Measurements from ENCODE around the gene OBSCN.
A peak's percentile ranks its signal among the peaks of the same experiment; 100 is the strongest.
"Not testable (repeated sequence)": the region's sequence is repeated elsewhere in the genome, so short reads cannot be mapped to it uniquely, and the experiment has no call there.

The OBSCN gene

DNA sequence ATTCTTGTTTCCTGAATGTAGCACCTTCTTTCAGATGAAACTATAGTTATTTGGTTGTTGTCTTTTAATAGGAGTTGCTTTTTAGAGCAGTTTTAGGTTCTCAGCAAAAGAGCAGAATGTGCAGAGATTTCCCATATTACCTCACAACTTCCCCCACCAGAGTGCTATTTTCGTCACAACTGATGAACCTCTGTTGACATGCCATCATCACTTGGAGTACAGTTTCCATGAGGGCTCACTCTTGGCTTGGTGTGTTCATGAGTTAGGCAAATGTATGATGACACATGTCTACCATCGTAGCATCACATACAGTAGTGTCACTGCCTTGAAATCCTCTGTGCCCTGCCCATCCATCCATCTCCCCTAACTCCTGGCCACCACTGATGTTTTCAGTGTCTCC, 38.5 kb upstream of the OBSCN start:
- DNase-seq (ENCODE audit: low spot score) = no peak
- no peak for FAIRE-seq

DNA sequence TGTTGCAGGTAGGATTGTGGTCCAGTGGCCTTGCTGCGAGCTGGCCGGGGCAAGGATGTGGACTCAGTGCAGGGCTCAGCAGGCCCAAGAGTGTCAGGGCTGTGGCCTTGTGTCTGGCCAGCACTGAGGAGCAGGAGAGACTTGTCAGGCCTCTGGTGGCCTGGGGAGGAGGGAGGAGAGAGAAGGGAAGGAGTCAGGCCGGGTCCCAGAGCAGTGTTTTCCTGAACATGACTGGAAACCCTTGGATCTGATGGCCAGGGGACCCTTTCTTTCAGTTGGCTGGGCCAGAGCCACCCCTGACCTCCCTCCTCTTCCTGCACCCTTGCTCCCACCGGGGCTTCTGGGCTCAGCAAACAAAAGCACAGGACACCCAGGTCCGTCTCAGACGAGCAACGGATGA, 37.2 kb upstream of the OBSCN start:
- no peak for DNase-seq (ENCODE audit: low spot score)
- no peak for FAIRE-seq

DNA sequence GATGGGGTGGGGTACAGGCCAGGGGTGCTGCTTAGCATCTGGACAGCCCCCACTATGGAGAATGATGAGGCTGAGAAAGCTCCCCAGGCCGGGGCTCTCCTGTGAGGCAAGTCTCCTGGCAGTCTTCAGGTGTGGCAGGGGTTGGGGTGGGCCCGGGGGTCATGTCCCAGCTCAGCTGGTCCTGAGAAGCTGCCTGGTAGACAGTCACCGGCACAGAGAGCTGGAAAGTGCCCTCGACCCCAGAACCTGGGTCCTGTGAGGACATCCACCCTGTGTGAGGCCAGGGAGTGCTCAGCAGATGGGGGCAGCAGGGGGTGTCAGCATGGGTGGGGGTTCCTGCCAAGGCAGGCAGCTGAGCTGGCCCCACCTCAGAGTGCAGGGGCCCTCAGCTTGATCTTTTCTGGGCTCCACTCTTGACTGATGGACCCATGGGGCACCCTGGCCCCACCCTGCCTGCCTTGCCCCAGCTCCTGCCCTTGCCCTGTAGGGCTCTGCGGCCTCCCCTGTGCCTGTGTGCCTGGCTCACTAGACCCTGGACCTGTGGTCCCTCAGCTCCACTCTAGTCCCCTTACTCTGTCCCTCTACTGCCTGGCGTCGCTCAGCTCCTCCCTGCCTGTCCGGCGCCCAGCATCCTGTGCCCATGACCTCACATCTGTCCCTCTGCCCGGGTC, 36.5 kb upstream of the OBSCN start:
- no peak for FAIRE-seq
- no peak for DNase-seq (ENCODE audit: low spot score)

DNA sequence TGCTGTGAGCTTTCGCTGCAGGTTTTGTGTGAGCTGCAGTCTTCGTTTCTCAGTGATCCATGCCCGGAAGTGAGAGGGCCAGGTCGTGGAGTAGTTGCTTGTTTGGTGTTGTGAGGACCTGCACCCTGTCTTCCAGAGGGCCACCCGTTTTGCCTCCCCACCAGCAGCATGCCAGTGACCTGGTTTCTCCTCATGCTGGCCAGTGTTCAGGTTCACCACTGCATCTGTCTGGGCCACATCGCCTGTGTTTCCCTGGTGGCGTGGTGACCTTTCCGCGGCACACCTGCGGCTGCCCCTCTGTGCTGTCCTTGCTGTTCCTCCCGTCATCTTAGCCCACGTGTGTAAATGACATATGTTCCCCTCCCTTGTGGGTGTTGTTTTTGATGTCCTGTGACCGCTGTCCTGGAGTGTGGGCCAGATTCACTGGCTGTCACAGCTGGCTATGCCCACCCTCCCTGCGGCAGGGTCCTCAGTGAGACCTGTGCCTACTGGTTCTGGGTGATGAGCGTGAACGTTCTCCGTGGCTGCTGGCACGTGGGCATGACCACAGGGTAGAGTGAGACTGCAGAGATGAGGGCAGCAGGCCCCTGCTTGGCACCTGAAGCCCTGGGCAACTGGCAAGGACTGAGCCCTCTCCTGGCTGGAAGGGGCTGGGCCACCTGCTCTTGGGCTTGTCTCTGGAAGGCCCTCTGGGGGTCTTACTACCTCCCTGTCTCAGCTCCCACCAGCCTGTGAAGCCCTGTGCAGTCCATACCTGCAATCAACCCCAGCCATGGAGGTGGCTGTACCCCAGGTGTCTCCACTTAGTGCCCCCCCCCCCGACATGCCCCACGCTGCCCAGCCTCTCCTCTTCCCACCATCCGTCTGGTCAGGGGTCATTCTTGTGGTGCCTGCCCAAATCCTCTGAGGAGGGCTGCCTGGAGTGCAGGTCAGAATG, 35.0 kb upstream of the OBSCN start:
- no peak for DNase-seq (ENCODE audit: low spot score)
- peak; percentile 27 for FAIRE-seq

DNA sequence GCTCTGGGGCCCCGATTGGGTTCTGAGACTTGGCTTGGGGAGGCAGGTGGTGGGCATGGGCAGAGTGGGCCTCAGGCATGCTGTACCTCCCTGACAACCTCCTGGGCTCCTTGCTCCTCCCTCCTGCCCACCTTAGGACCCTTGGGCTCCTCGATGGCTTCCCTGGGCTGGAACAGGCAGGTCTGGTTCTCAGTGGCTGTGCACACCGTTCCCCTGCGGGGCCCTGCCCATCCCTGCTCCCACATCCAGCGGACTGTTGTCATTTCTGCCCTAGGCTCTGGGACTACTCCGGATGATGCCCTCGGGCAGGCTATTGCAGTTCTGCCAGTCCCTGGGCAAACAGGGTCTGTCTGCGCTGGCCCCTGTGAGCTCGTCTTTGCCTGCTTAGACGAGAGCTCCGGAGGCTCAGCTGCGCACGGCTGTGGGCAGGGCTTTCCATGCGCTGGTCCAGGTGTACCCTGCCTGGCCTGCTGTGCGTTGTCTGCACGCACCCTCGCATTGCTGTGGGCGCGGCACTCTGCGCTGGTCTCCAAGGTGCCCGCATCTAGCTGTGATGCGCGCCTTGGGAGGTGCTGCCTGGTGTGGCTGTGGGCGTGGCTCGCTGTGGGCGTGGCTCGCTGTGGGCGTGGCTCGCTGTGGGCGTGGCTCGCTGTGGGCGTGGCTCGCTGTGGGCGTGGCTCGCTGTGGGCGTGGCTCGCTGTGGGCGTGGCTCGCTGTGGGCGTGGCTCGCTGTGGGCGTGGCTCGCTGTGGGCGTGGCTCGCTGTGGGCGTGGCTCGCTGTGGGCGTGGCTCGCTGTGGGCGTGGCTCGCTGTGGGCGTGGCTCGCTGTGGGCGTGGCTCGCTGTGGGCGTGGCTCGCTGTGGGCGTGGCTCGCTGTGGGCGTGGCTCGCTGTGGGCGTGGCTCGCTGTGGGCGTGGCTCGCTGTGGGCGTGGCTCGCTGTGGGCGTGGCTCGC, 34.0 kb upstream of the OBSCN start:
- DNase-seq (ENCODE audit: low spot score); FAIRE-seq: not testable (repeated sequence)

DNA sequence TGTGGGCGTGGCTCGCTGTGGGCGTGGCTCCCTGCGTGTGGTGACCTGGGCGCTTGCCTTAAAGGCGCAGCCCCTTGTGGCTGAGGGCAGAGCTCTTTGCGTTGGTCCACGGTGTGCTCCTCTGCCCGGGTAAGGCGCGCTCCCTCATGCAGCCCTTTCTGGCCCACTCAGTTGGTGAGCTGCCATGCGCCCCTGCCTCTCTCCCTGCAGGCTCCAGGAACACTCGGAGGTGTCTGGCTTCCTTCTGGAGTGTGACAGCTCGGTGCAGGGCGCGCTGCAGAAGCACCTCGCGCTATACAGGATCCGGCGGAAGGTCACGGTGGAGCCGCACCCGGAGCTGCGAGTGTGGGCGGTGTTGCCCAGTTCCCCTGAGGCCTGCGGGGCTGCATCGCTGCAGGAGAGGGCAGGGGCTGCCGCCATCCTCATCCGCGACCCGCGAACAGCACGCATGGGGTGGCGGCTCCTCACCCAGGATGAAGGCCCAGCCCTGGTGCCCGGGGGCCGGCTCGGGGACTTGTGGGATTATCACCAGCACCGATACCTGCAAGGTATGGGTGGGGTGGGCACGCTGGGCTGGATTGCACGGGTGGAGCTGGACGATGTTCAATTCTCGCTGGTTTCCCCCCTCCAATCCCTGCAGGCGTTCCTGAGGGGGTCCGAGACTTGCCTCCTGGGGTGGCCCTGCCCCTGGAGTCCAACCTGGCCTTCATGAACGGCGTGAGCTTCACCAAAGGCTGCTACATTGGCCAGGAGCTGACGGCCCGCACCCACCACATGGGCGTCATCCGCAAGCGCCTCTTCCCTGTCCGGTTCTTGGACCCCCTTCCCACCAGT, 33.1 kb upstream of the OBSCN start:
- peak; percentile 36 for DNase-seq (ENCODE audit: low spot score)
- no peak for FAIRE-seq

DNA sequence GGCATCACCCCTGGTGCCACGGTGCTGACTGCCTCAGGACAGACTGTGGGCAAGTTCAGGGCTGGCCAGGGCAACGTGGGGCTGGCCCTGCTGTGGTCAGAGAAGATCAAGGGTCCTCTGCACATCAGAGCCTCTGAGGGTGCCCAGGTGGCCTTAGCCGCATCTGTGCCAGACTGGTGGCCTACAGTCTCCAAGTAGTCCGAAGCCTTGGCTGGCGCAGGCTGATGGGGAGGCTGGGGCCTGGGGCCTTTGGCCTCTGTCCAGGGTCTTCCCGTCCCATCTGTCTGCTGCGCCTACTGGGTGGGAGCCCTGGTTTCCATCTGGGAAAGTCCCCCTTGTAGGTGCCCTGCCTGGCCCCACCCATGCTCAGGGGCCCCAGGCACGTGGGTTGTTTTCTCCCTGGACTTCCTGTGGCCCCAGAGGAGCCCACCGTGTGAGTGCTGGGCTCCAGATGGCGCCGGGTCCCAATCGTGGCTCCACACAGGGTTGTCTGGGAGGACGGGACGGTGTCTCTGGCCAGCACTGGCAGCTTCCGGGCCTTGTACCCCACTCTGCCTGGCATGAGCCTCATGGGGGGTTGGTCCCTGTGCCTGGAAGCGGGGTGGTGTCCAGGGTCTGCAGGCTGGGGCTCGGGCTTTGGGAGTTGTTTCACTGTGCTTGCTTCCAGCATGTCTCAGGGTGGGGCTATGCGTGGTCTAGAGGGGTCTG, 32.4 kb upstream of the OBSCN start:
- no peak for FAIRE-seq

DNA sequence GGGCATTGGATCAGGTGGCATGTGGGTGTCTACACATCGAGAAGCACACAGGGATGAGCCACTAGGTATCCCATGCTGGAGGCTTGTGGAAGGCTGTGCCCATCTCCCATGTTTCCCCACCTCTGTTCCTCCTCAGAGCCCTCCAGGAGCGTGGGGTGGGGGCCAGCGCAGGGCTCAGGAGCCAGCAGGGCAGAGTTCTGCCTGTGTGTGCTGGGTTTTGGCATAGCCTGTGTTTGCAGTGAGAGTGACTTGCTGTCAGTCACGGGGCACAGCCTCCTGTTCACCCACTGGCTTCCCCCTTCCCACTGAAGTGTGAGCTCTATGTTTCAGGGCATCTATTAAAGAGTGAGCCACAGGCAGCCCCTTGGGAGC, 31.8 kb upstream of the OBSCN start:
- no peak for DNase-seq (ENCODE audit: low spot score)

More for the DNA sequence above, 32.4 kb upstream of the OBSCN start:
- no peak for DNase-seq (ENCODE audit: low spot score)

DNA sequence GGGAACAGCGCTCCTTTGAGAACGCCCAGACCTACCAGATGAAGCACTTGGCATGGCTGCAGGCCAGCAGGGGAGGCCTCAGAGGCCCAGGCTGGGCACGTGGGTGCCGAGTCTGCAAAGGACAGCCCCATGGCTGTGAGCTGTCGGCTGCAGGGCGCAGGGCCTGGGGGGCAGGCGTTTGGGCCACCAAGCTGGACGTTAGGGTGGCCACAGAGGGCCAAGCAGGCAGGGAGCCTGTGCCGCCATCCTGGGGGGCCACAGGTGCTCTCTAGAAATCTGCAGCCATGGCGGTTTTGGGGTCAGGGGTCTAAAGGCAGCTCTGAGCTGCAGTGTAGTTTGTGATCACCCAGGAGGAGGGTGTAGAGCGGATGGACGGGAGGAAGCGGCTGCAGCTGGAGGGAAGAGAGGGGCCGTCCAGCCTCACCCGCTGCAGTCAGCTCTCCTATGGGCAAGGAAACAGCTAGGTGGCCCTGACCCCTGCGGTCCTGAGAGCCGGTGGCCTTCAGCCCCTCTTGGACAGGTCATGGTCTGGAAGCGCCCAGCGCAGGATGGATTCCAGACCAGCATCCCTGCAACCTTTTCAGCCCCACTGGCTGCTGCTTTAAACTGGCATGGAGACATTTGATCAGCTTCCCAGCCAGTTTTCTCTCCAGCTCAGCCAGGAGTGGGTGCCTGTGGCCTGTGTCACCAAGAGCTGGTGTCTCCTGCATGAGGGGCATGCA, 31.2 kb upstream of the OBSCN start:
- DNase-seq (ENCODE audit: low spot score) = no peak
- no peak for FAIRE-seq

More for the DNA sequence above, 31.8 kb upstream of the OBSCN start:
- no peak for FAIRE-seq

DNA sequence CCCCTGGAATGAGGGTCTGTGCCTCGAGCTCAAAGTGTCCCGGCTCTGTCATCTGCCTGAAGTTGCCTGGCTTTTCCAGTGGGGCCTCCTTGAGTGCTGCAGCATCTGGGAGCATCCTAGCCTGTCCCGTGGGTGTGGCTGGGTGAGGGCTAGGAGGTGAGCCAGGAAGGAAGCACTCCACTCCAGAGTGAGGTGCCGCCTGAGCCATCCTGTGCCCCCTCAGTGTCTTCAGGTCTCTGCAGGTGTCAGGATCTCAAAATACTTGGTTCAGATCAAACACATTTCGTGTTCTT, 30.7 kb upstream of the OBSCN start:
- FAIRE-seq (no peak), DNase-seq (ENCODE audit: low spot score) (no peak)

DNA sequence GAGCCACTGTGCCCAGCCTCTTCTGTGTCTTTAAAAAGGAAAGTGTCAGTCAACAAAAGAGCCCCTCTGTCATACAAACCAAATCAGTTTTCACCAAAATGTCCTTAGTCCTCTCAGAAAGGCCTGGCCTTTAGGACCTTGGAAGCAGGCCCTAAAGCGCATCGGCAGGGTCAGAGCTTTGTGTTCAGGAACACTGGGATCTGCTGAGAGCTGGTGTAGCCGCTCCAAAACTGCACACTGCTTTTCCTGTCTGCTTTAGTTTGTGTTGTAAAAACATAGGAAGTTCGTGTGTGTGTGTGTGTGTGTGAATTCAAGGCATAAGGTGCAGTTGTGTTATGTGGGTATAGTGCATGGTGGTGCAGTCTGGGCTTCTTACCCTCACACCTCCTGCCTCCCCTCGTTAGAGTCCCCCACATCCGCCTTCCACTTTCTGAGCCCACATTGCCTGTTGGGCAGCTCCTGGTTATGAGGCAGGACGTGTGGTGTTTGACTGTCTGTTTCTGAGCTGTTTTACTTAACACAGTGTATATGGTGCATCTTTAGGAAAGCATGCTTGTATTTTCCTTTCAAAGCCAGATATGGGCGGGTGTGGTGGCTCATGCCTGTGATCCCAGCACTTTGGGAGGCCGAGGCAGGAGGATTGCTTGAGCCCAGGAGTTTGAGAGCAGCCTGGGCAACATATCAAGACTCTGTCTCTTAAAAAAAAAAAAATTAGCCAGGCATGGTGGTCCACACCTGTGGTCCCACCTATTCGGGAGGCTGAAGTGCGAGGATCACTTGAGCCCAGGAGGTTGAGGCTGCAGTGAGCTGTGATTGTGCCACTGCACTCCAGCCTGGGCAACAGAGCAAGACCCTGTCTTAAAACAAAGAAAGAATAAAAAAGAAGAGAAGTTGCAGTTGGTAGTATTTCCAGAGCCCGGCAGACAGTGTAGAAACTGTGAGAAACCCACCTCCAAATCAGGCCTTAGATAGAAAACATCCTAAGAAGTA, 29.8 kb upstream of the OBSCN start:
- no peak for DNase-seq (ENCODE audit: low spot score)
- no peak for FAIRE-seq

DNA sequence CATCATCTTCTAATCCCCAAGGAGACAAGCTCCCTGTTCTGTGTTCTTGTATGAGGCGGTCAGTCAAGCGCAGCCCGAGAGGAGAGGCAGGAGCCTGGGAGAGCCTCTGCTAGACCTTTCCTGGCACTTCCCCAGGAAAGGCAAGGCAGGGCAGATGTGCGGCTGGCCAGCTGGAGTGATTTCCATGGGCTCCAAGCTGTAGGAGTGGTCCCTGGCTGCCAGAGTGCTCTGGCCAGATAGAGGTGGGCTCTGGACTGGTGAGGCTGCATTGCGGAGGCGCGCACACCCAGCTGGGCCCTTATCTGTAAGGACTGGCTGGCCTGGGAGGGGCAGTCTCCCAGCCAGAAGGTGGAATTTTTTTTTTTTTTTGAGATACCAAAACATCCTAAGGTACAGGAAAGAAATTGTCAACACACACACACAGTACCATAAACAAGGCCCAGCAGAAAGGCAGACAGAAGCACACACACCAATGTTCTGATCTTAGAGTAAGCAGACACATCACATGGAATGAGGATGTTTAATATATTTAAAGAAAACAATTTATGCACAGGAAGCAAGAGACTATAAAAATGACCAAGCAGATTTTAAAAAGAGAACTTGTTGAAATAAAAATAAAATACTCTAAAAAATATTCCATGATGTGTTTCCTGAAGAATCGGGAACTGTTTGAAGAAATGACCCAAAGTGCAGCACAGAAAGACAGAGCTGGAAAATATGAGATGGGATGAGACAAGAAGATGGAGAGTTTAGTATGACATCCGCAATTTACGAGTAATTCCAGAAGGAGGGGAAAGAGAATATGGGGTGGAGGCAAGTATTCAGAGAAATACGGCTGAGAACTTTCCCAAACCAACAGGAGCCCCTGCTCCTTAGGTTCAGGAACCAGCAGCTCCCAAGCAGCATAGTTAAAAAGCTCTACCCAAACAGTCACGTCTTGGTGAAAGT, 28.8 kb upstream of the OBSCN start:
- DNase-seq (ENCODE audit: low spot score) = no peak
- no peak for FAIRE-seq

DNA sequence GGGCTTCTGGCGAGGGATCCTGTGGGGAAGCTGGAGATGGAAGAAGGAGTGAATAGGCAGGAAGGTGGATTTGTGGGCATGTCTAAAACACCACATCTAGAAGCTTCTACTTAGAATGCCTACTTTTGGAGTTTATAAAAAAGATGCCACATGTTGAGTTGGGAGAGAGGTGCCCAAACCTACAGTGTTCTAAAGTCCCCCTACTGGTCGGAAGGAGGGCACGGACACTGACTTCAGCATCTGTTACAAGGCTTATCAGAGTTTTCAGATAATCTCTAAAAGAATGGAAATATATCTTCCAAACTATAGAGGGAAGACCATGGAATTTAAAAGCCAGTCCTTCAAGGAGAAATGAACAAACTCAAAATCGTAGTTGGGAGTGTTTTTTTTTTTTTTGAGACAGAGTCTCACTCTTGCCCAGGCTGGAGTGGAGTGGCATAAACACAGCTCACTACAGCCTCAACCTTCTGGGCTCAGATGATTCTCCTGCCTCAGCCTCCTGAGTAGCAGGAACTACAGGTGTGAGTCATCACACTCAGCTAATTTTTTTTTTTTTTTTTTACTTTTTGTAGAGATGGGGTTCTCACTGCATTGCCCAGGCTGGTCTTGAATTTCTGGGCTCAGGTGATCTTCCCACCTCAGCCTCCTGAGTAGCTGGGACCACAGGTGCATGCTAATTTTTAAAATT, 27.4 kb upstream of the OBSCN start:
- FAIRE-seq (no peak), DNase-seq (ENCODE audit: low spot score) (no peak)

DNA sequence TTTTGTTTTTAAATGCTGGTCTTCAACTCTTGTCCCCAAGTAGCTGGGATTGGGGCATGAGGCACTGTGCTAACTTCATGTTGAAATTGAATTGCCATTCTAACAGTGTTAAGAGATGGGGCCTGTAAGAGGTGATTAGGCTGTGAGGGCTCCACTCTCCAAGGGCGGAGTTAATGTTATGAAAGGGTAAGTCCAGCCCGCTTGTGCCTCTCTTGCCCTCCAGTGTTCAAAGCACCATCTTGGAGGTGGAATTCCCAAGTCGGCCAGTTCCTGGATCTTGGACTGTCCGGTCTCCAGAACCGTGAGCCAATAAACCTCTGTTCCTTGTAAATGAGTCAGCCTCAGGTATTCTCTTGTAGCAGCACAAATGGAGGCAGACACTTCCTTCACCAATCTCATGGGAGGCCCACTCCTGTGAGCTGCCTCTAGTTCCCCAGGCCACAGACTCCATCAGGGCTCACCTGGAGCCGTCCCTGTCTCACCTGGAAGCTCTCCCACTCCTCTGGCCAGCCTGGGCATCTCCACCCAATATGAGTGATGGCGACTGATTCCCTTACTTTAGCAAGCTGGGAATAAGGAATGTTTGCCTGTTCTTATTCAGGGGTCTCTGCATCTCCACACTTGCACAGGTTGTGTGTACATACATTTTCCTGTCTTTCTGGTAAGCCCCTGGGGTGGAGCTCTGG, 26.7 kb upstream of the OBSCN start:
- FAIRE-seq = no peak
- DNase-seq (ENCODE audit: low spot score) = no peak

DNA sequence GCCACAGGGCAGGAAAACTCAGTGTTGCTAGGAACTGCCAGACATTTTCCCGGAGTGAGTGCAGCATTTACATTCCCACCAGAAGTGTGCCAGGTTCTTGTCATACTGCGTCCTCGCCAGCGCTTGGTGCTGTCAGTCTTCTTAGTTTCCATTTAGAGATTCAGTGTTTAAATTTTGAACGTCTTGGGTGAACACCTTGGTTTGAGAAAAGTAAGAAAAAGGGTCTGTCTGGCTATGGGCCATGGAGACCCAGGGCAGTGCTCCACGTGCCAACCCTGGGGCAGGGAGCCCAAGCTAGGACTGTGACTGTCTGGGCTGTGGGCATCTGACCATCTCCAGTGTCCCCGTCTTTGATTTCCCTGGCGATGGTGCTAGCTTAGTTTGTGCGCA, 26.2 kb upstream of the OBSCN start:
- no peak for FAIRE-seq

More for the DNA sequence above, 26.2 kb upstream of the OBSCN start:
- no peak for DNase-seq (ENCODE audit: low spot score)

Measured in urothelium cell line (cell line).